ENCODE measurements around the gene CISH. TPM values are rescaled to one million over a fixed set of nuclear protein-coding genes. Genes with fewer than 3 reads are reported as not detected.
A peak's percentile ranks its signal among the peaks of the same experiment; 100 is the strongest.

The CISH gene
- total and polyA plus RNA-seq, 9 of the 15 experiments (the other 6 are each of a cell fraction or from before 2014, with no cell fraction given) = 1.7 to 47.7 (median 18.3) TPM

GRCh38 chr3:50600841-50601591 is 10.6 kb downstream of the CISH start (continued):
- TF ChIP-seq, protein P1, sequence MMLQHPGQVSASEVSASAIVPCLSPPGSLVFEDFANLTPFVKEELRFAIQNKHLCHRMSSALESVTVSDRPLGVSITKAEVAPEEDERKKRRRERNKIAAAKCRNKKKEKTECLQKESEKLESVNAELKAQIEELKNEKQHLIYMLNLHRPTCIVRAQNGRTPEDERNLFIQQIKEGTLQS (IDR thresholded peaks at IDR 0.05) = 0 out of 2 replicates have a peak, but pooled peaks have one; percentile 31
- TF ChIP-seq, protein P1 (CRISPR knock-in tag; conservative IDR thresholded peaks at IDR 0.05) = no peak
- TF ChIP-seq SRSF7 (optimal IDR thresholded peaks at IDR 0.05; ENCODE audit: low read depth, low read length) (no peak), SUPT5H (IDR thresholded peaks at IDR 0.05) (no peak), SMAD4 (CRISPR knock-in tag; conservative IDR thresholded peaks at IDR 0.05) (peak; percentile 94), ZNF561 (CRISPR knock-in tag; conservative IDR thresholded peaks at IDR 0.05) (no peak), TBL1XR1 (IDR thresholded peaks at IDR 0.05; ENCODE audit: low read length in 2 of 2) (peak in 1 of 2 experiments; percentile 88; a peak in 2 of 4 replicates), HDGF (IDR thresholded peaks at IDR 0.05) (no peak), TEAD4 (IDR thresholded peaks at IDR 0.05; ENCODE audit: low read length) (peak; percentile 49; the same call in 1 of the 2 replicates), TEAD4 (CRISPR knock-in tag; IDR thresholded peaks at IDR 0.05; ENCODE audit: borderline replicate concordance) (no peak), NFRKB (IDR thresholded peaks at IDR 0.05; ENCODE audit: low read depth) (peak; percentile 11; the same call in 1 of the 2 replicates), ARNT (IDR thresholded peaks at IDR 0.05) (no peak), HMGN3 (IDR thresholded peaks at IDR 0.05; ENCODE audit: borderline replicate concordance, extremely low read depth, insufficient read length, low read depth, low read length) (peak; percentile 93), PCBP2 (IDR thresholded peaks at IDR 0.05; ENCODE audit: low read depth, low read length, poor library complexity, severe bottlenecking) (no peak), RUNX1 (IDR thresholded peaks at IDR 0.05; ENCODE audit: low read depth) (peak; percentile 47; the same call in 1 of the 2 replicates), RNF2 (IDR thresholded peaks at IDR 0.05) (peak; percentile 75; the same call in 1 of the 2 replicates), THAP7 (CRISPR knock-in tag; IDR thresholded peaks at IDR 0.05) (no peak), ZNF282 (CRISPR knock-in tag; IDR thresholded peaks at IDR 0.05) (no peak), FOXM1 (IDR thresholded peaks at IDR 0.05; ENCODE audit: low read depth) (peak; percentile 40; the same call in 1 of the 2 replicates), FOXM1 (CRISPR knock-in tag; IDR thresholded peaks at IDR 0.05; ENCODE audit: low read depth) (no peak)
- TF ChIP-seq, protein P2, sequence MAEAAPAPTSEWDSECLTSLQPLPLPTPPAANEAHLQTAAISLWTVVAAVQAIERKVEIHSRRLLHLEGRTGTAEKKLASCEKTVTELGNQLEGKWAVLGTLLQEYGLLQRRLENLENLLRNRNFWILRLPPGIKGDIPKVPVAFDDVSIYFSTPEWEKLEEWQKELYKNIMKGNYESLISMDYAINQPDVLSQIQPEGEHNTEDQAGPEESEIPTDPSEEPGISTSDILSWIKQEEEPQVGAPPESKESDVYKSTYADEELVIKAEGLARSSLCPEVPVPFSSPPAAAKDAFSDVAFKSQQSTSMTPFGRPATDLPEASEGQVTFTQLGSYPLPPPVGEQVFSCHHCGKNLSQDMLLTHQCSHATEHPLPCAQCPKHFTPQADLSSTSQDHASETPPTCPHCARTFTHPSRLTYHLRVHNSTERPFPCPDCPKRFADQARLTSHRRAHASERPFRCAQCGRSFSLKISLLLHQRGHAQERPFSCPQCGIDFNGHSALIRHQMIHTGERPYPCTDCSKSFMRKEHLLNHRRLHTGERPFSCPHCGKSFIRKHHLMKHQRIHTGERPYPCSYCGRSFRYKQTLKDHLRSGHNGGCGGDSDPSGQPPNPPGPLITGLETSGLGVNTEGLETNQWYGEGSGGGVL (CRISPR knock-in tag; IDR thresholded peaks at IDR 0.05) = no peak
- TF ChIP-seq, protein P3, sequence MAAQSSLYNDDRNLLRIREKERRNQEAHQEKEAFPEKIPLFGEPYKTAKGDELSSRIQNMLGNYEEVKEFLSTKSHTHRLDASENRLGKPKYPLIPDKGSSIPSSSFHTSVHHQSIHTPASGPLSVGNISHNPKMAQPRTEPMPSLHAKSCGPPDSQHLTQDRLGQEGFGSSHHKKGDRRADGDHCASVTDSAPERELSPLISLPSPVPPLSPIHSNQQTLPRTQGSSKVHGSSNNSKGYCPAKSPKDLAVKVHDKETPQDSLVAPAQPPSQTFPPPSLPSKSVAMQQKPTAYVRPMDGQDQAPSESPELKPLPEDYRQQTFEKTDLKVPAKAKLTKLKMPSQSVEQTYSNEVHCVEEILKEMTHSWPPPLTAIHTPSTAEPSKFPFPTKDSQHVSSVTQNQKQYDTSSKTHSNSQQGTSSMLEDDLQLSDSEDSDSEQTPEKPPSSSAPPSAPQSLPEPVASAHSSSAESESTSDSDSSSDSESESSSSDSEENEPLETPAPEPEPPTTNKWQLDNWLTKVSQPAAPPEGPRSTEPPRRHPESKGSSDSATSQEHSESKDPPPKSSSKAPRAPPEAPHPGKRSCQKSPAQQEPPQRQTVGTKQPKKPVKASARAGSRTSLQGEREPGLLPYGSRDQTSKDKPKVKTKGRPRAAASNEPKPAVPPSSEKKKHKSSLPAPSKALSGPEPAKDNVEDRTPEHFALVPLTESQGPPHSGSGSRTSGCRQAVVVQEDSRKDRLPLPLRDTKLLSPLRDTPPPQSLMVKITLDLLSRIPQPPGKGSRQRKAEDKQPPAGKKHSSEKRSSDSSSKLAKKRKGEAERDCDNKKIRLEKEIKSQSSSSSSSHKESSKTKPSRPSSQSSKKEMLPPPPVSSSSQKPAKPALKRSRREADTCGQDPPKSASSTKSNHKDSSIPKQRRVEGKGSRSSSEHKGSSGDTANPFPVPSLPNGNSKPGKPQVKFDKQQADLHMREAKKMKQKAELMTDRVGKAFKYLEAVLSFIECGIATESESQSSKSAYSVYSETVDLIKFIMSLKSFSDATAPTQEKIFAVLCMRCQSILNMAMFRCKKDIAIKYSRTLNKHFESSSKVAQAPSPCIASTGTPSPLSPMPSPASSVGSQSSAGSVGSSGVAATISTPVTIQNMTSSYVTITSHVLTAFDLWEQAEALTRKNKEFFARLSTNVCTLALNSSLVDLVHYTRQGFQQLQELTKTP (IDR thresholded peaks at IDR 0.05; ENCODE audit: low read depth in 1 of 2, partially characterized antibody in 2 of 2) = peak in 1 of 2 experiments; percentile 60

Measured in K562 (cell line).